Skeletal muscle satellite cell (primary cell): ENCODE results near the gene FAM234A.

Experiments used
- H3K27me3 ChIP-seq: 2 replicates; pipeline ENCODE4 v1.7.0; 2013; ENCODE audit warnings: low read length; ENCODE audit not compliant: control insufficient read depth, insufficient read depth
- H3K36me3 ChIP-seq: 2 replicates; pipeline ENCODE4 v1.7.0; 2013; ENCODE audit warnings: mild to moderate bottlenecking, control low read depth, low read length; ENCODE audit not compliant: insufficient read depth
- H3K4me1 ChIP-seq: 2 replicates; pipeline ENCODE4 v1.7.0; 2013; ENCODE audit warnings: low read length; ENCODE audit not compliant: control insufficient read depth, insufficient read depth
- H3K4me2 ChIP-seq: 2 replicates; pipeline ENCODE4 v1.7.0; 2013; ENCODE audit warnings: mild to moderate bottlenecking, low read length
- H3K4me3 ChIP-seq: 2 replicates; pipeline ENCODE4 v1.7.0; 2013; ENCODE audit warnings: low read length
- H3K9ac ChIP-seq: 2 replicates; pipeline ENCODE4 v1.7.0; 2013; ENCODE audit warnings: mild to moderate bottlenecking, low read depth, low read length, moderate library complexity
- H3K9me3 ChIP-seq: replicated peaks from 2 replicates; pipeline ENCODE4 v1.7.0; 2013; ENCODE audit warnings: mild to moderate bottlenecking, control low read depth, low read length

Gene FAM234A

DNA sequence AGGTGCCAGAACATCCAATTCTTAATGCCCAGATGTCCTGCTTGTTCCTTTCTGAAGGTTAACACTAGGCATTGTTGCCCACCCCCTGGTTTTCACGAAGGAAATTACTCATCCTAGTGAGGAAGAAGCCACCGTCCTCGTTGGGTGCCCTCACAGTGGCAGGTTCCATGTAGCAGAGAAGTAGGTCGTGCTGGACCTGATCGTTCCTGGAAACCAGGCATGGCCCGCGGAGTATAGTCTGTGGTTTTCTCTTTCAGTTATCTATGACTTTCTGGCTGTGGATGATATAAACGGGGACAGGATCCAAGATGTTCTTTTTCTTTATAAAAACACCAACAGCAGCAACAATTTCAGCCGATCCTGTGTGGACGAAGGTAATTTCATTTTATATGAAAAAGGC, 24.6 kb downstream of the FAM234A start:
- Histone ChIP-seq H3K4me2 (no peak overlapping the region), H3K4me3 (no peak overlapping the region), H3K4me1 (no peaks in the 10 kb centered on the region), H3K9ac (no peak overlapping the region), H3K9me3 (no peaks in the 10 kb centered on the region), H3K27me3 (no peaks in the 10 kb centered on the region), H3K36me3 (peaks cover 20% of the 10 kb centered on the region)

- no peak overlapping the region for H3K4me3 ChIP-seq
- H3K4me1 ChIP-seq: no peaks in the 10 kb centered on the region
- peaks cover 17% of the 10 kb centered on the region for H3K36me3 ChIP-seq
- no peaks in the 10 kb centered on the region for H3K9me3 ChIP-seq
- H3K9ac ChIP-seq: no peak overlapping the region
- H3K4me2 ChIP-seq: no peak overlapping the region
- H3K27me3 ChIP-seq: no peaks in the 10 kb centered on the region
Observed at GRCh38 chr16:259814-260253, 25.2 kb downstream of the FAM234A start.

DNA sequence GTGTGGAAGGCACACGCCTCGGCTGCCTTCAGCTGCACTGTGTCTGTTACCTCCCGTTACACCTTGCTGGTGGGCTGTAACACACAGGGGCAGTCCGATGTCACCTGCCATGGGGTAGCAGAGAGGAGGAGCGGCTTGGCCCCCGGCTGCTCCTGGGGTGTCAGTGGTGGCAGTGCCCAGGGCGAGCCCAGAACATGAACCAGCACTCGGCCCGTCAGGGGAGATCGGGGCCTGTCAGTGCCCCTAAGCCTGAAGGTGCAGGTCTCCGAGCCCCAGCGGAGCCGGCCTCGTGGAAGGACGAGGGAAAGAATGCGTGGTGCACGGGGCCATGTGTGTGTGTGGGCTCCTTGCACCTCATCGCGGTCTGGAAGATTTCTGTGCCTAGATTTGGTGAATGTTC, 25.7 kb downstream of the FAM234A start:
- peaks cover 18% of the 10 kb centered on the region for H3K36me3 ChIP-seq

GRCh38 chr16:261031-261691, 26.5 kb downstream of the FAM234A start:
- no peak overlapping the region for H3K4me3 ChIP-seq
- H3K4me1 ChIP-seq: peaks cover 5% of the 10 kb centered on the region
- no peaks in the 10 kb centered on the region for H3K27me3 ChIP-seq
- no peak overlapping the region for H3K4me2 ChIP-seq
- peaks cover 14% of the 10 kb centered on the region for H3K36me3 ChIP-seq
- H3K9ac ChIP-seq: no peak overlapping the region
- H3K9me3 ChIP-seq: no peaks in the 10 kb centered on the region

More for the DNA sequence above, 25.7 kb downstream of the FAM234A start:
- no peak overlapping the region for H3K9ac ChIP-seq
- no peaks in the 10 kb centered on the region for H3K27me3 ChIP-seq
- no peaks in the 10 kb centered on the region for H3K9me3 ChIP-seq
- H3K4me2 ChIP-seq: no peak overlapping the region
- H3K4me1 ChIP-seq: no peaks in the 10 kb centered on the region
- H3K4me3 ChIP-seq: no peak overlapping the region

DNA sequence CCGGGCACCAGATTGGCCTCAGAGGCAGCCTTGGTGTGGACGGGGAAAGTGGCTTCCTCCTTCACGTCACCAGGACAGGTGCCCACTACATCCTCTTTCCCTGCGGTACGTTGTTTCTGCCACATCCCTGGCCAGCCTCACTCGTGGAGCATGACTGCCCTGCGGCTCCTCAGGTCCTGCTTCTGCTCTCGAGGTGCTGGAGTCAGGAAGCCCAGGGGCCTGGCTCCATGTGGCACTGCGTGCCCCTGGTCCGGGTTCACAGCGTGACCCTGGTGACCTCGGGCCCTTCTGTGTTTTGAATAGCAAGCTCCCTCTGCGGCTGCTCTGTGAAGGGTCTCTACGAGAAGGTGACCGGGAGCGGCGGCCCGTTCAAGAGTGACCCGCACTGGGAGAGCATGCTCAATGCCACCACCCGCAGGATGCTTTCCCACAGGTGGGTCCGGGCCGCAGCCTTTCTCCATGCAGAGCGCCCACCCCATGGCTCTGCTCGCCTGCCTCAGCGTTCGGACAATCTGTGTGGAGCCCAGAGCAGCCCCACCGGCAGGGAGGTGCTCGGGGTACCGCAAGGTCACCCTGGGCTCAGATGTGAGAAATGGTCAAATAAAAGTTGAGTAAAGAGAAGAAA, 27.6 kb downstream of the FAM234A start:
- no peaks in the 10 kb centered on the region for H3K9me3 ChIP-seq
- no peak overlapping the region for H3K4me2 ChIP-seq
- no peak overlapping the region for H3K9ac ChIP-seq
- peaks cover 5% of the 10 kb centered on the region for H3K4me1 ChIP-seq
- peaks cover 14% of the 10 kb centered on the region for H3K36me3 ChIP-seq
- no peak overlapping the region for H3K4me3 ChIP-seq
- H3K27me3 ChIP-seq: no peaks in the 10 kb centered on the region

DNA sequence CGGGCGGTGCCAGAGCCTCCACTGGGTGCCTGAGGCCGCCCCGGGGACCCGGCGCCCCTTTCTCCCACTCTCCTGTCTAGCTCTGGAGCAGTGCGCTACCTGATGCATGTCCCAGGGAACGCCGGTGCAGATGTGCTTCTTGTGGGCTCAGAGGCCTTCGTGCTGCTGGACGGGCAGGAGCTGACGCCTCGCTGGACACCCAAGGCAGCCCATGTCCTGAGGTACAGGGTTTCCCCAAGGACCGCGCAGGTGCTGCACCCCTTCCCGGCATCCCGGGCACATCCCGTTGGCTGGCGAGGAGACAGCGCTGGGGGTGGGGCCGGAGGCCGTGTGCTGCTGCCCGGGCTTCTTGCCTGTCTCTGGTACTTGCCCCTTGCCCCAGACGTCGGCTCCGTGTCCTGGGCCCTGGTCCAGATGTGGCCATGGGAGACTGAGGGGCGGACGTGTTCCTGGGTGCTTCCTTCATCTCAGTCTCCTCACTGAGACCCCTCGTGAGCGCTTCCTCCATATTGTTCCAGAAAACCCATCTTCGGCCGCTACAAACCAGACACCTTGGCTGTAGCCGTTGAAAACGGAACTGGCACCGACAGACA, 28.7 kb downstream of the FAM234A start:
- Histone ChIP-seq H3K4me1 (peaks cover 5% of the 10 kb centered on the region), H3K4me2 (no peak overlapping the region), H3K9me3 (no peaks in the 10 kb centered on the region), H3K36me3 (peaks cover 14% of the 10 kb centered on the region), H3K9ac (no peak overlapping the region), H3K27me3 (no peaks in the 10 kb centered on the region), H3K4me3 (no peak overlapping the region)

DNA sequence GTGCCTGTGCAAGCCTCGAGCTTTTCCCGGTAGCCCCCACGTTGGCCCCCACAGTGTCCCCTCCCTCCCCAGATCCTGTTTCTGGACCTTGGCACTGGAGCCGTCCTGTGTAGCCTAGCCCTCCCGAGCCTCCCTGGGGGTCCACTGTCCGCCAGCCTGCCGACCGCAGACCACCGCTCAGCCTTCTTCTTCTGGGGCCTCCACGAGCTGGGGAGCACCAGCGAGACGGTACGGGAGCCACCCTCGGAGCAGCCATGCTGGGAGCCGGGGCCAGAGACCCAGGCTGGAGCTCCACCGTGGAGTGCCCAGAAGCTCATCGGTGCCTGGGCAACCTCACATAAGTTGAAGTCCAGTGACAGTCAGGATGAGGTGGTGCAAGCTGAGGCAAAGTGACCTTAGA, 29.3 kb downstream of the FAM234A start:
- no peak overlapping the region for H3K9ac ChIP-seq
- peaks cover 5% of the 10 kb centered on the region for H3K27me3 ChIP-seq
- H3K36me3 ChIP-seq: peaks cover 14% of the 10 kb centered on the region
- peaks cover 5% of the 10 kb centered on the region for H3K4me1 ChIP-seq
- H3K4me3 ChIP-seq: no peak overlapping the region
- H3K9me3 ChIP-seq: no peaks in the 10 kb centered on the region
- H3K4me2 ChIP-seq: no peak overlapping the region

- H3K27me3 ChIP-seq: peaks cover 7% of the 10 kb centered on the region
- H3K36me3 ChIP-seq: peaks cover 14% of the 10 kb centered on the region
- H3K4me3 ChIP-seq: no peak overlapping the region
- no peaks in the 10 kb centered on the region for H3K9me3 ChIP-seq
- H3K4me2 ChIP-seq: no peak overlapping the region
- H3K9ac ChIP-seq: no peak overlapping the region
- peaks cover 5% of the 10 kb centered on the region for H3K4me1 ChIP-seq
Observed at GRCh38 chr16:264440-264951, 29.9 kb downstream of the FAM234A start.

DNA sequence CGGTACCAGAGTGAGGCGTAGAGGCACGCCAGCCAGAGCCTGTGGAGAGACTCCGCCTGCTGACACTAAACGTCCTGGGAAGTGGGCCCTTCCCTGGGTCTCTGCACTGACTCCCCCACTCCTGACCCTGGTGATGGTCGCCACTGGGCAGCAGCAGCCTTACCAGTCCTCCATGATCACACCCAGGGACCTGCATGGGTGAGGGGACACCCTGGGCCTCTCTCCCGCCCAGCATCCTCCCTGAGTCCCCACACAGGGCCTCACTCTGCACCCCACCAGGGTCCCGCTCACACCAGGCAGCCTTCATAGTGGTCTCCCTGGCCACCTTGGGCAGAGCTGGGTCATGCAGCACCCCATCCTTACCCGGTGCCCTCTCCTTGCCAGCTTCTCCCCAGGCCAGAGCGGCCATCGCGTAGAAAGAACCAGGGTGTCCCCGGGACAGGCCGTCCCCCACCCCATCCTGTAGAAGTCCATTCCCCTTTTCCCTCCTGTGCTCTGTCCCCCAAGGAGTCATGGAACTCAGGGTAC, 30.4 kb downstream of the FAM234A start:
- Histone ChIP-seq H3K9me3 (no peaks in the 10 kb centered on the region), H3K4me3 (no peak overlapping the region), H3K4me1 (peaks cover 5% of the 10 kb centered on the region), H3K4me2 (no peak overlapping the region), H3K36me3 (peaks cover 14% of the 10 kb centered on the region), H3K9ac (no peak overlapping the region), H3K27me3 (peaks cover 7% of the 10 kb centered on the region)

DNA sequence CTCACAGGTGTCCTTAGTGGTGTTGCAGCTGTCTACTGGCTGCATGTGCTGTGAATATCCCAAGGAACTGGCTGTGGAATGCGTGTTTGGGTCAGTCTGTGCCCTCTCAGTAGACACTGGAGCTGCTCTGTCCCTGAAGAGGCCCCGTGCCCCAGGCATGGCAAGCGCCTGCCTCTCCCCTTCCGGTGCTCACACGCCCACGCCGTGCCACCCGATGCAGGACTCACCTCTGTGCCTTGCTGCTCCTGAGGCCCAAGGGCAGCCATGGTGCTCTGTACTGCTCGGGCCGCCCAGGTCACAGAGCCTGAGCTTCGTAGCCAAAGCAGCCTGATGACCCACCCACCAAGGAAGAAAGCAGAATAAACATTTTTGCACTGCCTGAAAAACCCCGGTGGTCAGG, 31.1 kb downstream of the FAM234A start:
- Histone ChIP-seq H3K27me3 (peaks cover 7% of the 10 kb centered on the region), H3K4me3 (no peak overlapping the region), H3K4me2 (no peak overlapping the region), H3K9ac (no peak overlapping the region), H3K4me1 (peaks cover 5% of the 10 kb centered on the region), H3K36me3 (peaks cover 10% of the 10 kb centered on the region), H3K9me3 (no peaks in the 10 kb centered on the region)

DNA sequence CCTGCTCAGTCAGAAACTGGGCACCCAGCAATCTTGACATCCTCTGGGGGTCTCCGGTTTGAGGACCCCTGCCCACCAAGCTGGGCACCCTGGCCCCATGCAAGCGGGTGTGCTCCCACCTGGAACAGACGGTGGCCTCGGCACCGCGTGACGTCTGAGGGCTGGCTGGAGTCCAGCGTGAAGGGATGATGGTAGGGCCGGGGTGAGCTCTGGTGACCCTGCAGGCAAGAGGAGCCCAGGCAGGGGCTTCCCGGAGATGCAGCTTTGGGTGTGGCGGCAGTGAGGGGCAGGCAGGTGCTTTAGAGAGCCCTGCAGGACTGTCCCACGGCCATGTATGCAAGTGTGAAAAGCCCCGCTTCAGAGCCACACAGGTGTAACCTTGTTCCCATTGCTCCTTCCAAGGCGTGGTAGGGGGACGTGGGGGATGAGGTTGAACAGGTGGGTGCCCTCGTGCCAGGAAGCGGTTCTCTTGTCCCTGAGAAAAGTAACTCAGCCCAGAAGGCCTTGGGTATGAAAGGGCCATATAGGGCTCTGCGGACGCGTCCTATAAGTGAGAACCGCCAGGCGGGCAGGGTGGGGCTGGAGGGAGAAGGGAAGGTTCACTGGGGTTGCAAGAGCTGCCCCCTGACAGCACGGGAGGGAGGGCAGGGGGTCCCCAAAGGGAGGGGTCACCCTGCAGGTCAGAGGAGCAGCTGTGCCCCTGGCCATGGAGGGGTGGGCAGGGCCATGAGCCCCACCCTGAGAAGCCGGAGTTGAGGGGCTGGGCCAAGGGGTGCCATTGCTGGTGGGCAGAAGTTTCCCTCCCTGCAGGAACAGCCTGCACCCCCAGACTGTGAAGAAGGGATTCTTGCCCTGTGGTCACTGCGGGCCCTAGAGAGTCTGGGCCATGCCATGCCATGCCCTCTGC, 31.9 kb downstream of the FAM234A start:
- Histone ChIP-seq H3K27me3 (peaks cover 7% of the 10 kb centered on the region), H3K4me3 (no peak overlapping the region), H3K9me3 (no peaks in the 10 kb centered on the region), H3K9ac (no peak overlapping the region), H3K4me2 (no peak overlapping the region), H3K36me3 (peaks cover 9% of the 10 kb centered on the region), H3K4me1 (peaks cover 5% of the 10 kb centered on the region)
